Neural cell (in vitro differentiated cells): ENCODE results near the gene FFAR4. TPM values are rescaled to one million over a fixed set of nuclear protein-coding genes. Genes with fewer than 3 reads are reported as not detected.

Source experiments
- H2AFZ ChIP-seq: fragments of 200-600, 300-800 bp; sonication (generic), shearing (Covaris generic); 2 replicates; pipeline ENCODE4 v1.6.0; 2014; ENCODE audit warnings: low read depth, mild to moderate bottlenecking, antibody characterized with exemption, low read length, moderate library complexity
- H3F3A ChIP-seq: fragments of 200-600 bp; shearing (Covaris generic); 2 replicates; pipeline ENCODE4 v1.6.1; 2016; ENCODE audit warnings: mild to moderate bottlenecking, moderate library complexity, mixed read lengths, antibody characterized with exemption, low read length; ENCODE audit not compliant: insufficient read depth, poor library complexity, severe bottlenecking
- H3K27ac ChIP-seq: fragments of 200-600, 300-800 bp; sonication (generic), shearing (Covaris generic); 2 replicates; pipeline ENCODE4 v1.5.1; 2014; ENCODE audit warnings: mild to moderate bottlenecking, low read length, moderate library complexity
- H3K27me3 ChIP-seq: fragments of 300-800, 200-600 bp; sonication (generic), shearing (Covaris generic); 2 replicates; pipeline ENCODE4 v1.6.0; 2014; ENCODE audit warnings: mild to moderate bottlenecking, low read depth, low read length, moderate library complexity; ENCODE audit not compliant: insufficient read depth
- H3K36me3 ChIP-seq: fragments of 300-800, 200-600 bp; sonication (generic), shearing (Covaris generic); 2 replicates; pipeline ENCODE4 v1.5.1; 2014; ENCODE audit warnings: mild to moderate bottlenecking, antibody characterized with exemption, low read length, moderate library complexity; ENCODE audit not compliant: insufficient read depth
- H3K4me2 ChIP-seq: fragments of 300-800, 200-600 bp; sonication (generic), shearing (Covaris generic); 2 replicates; pipeline ENCODE4 v1.6.0; 2014; ENCODE audit warnings: mild to moderate bottlenecking, low read length
- H3K4me3 ChIP-seq: fragments of 300-800, 200-600 bp; sonication (generic), shearing (Covaris generic); 2 replicates; pipeline ENCODE4 v1.5.1; 2014; ENCODE audit warnings: mild to moderate bottlenecking, low read length, moderate library complexity
- H3K79me2 ChIP-seq: fragments of 200-600 bp; shearing (Covaris generic); replicated peaks from 2 replicates; pipeline ENCODE4 v1.6.0; 2014; ENCODE audit warnings: mild to moderate bottlenecking, low read length, moderate library complexity; ENCODE audit not compliant: insufficient read depth
- H3K9ac ChIP-seq: fragments of 300-800, 200-600 bp; sonication (generic), shearing (Covaris generic); 2 replicates; pipeline ENCODE4 v1.6.1; 2016; ENCODE audit warnings: mild to moderate bottlenecking, low read length, mixed read lengths
- H3K9me2 ChIP-seq: fragments of 200-600 bp; shearing (Covaris generic); 2 replicates; pipeline ENCODE4 v1.6.1; 2016; ENCODE audit warnings: mild to moderate bottlenecking, low read length, mixed read lengths; ENCODE audit not compliant: insufficient read depth
- H3K9me3 ChIP-seq: fragments of 200-600, 300-800 bp; sonication (generic), shearing (Covaris generic); 2 replicates; pipeline ENCODE4 v1.6.1; 2016; ENCODE audit warnings: mild to moderate bottlenecking, mixed run types, low read length, moderate library complexity, mixed read lengths
- H4K20me1 ChIP-seq: fragments of 200-600 bp; shearing (Covaris generic); 2 replicates; pipeline ENCODE4 v1.6.1; 2016; ENCODE audit warnings: mild to moderate bottlenecking, mixed run types; ENCODE audit not compliant: insufficient read depth
- CTCF ChIP-seq: fragments of 450-650 bp; IDR thresholded peaks from 2 replicates; pipeline ENCODE4 v1.5.1; 2014; ENCODE audit warnings: antibody characterized with exemption, mild to moderate bottlenecking, moderate library complexity; ENCODE audit not compliant: poor library complexity, severe bottlenecking
- EP300 ChIP-seq: fragments of 450-650 bp; conservative IDR thresholded peaks from 2 replicates; pipeline ENCODE4 v1.6.1; 2014; ENCODE audit warnings: antibody characterized with exemption, mild to moderate bottlenecking, moderate library complexity; ENCODE audit not compliant: poor library complexity, severe bottlenecking
- EZH2 ChIP-seq: fragments of 200-600, 300-800 bp; shearing (Covaris generic), sonication (generic); IDR thresholded peaks from 2 replicates; pipeline ENCODE4 v1.6.1; 2014; ENCODE audit warnings: antibody characterized with exemption, low read length, borderline replicate concordance, mild to moderate bottlenecking; ENCODE audit not compliant: insufficient read depth, poor library complexity, severe bottlenecking
- MXI1 ChIP-seq: fragments of 450-650 bp; conservative IDR thresholded peaks from 2 replicates; pipeline ENCODE4 v1.6.1; 2014; ENCODE audit warnings: antibody characterized with exemption, mild to moderate bottlenecking; ENCODE audit not compliant: poor library complexity, severe bottlenecking
- POLR2AphosphoS5 ChIP-seq: IDR thresholded peaks from 2 replicates; pipeline ENCODE4 v1.6.1; 2012
- RAD21 ChIP-seq: fragments of 450-650 bp; conservative IDR thresholded peaks from 2 replicates; pipeline ENCODE4 v1.6.1; 2014; ENCODE audit warnings: antibody characterized with exemption, mild to moderate bottlenecking, moderate library complexity
- REST ChIP-seq: IDR thresholded peaks from 2 replicates; pipeline ENCODE4 v1.6.1; 2012; ENCODE audit warnings: borderline replicate concordance
- SMC3 ChIP-seq: fragments of 450-650 bp; conservative IDR thresholded peaks from 2 replicates; pipeline ENCODE4 v1.6.1; 2014; ENCODE audit warnings: antibody characterized with exemption, mild to moderate bottlenecking, moderate library complexity; ENCODE audit not compliant: poor library complexity
- TAF1 ChIP-seq: IDR thresholded peaks from 2 replicates; pipeline ENCODE4 v1.6.1; 2012; ENCODE audit warnings: low read depth
- polyA plus RNA-seq: library from polyadenylated mRNA; depleted of rRNA; stranded (reverse); fragments of >200 nt; gene quantifications from 2 replicates; pipeline ENCODE4 v1.2.3, GENCODE V29; 2014

FFAR4 gene
- polyA plus RNA-seq, 1 donor from 2014 or later: not detected

- Histone ChIP-seq H3K9ac (no peak within 1 kb of the TSS), H3K9me2 (no peaks in the 10 kb centered on the region), H3K27ac (no peak within 1 kb of the TSS), H3K4me3 (no peak within 1 kb of the TSS), H3K36me3 (no peaks in the 10 kb centered on the region), H3F3A (no peaks in the 10 kb centered on the region), H3K4me2 (no peak within 1 kb of the TSS), H3K9me3 (no peaks in the 10 kb centered on the region), H2AFZ (no peak within 1 kb of the TSS), H4K20me1 (no peaks in the 10 kb centered on the region), H3K27me3 (no peaks in the 10 kb centered on the region), H3K79me2 (no peaks in the 10 kb centered on the region)
- TF ChIP-seq CTCF: no peak
- no peak for TF ChIP-seq REST
- no peak for TF ChIP-seq RAD21
- no peak for TF ChIP-seq POLR2AphosphoS5
- TF ChIP-seq MXI1: no peak
- no peak for TF ChIP-seq SMC3
- TF ChIP-seq TAF1: no peak
- no peak for TF ChIP-seq EP300
These were observed 45.8 kb downstream of the FFAR4 start, which contains the start of gene PDE6C for GRCh38 chr10:93612311-93612710. TSS of gene PDE6C (plus strand) at chr10:93612537. CDS start at chr10:93612726, 189 bp downstream.

- TF ChIP-seq RAD21: no peak
- TF ChIP-seq MXI1: no peak
- no peak for TF ChIP-seq TAF1
- no peak for TF ChIP-seq REST
- no peak for TF ChIP-seq EZH2
- no peak for TF ChIP-seq POLR2AphosphoS5
- no peak for TF ChIP-seq EP300
- no peak for TF ChIP-seq SMC3
- TF ChIP-seq CTCF: no peak
- Histone ChIP-seq H3K79me2 (no peaks in the 10 kb centered on the region), H3K9me3 (no peaks in the 10 kb centered on the region), H4K20me1 (no peaks in the 10 kb centered on the region), H3K4me2 (no peak overlapping the region), H3K36me3 (no peaks in the 10 kb centered on the region), H3F3A (no peaks in the 10 kb centered on the region), H3K9ac (no peak overlapping the region), H3K27me3 (no peaks in the 10 kb centered on the region), H3K4me3 (no peak overlapping the region), H2AFZ (no peak overlapping the region), H3K27ac (no peak overlapping the region), H3K9me2 (no peaks in the 10 kb centered on the region)
These were observed 46.7 kb downstream of the FFAR4 start for GRCh38 chr10:93613126-93613525.
